H9 (cell line): ENCODE measurements around the gene CSF1R. TPM values are rescaled to one million over a fixed set of nuclear protein-coding genes. Genes with fewer than 3 reads are reported as not detected.

Experiments used
- DNase-seq: peaks from one replicate; pipeline ENCODE4 v3.0.0-alpha.2; 2017
- H2AFZ ChIP-seq: one replicate; pipeline ENCODE4 v1.6.1; 2013; ENCODE audit warnings: mild to moderate bottlenecking, low read length, control low read depth, moderate library complexity
- H2AK5ac ChIP-seq: 2 replicates; pipeline ENCODE4 v1.6.1; 2013; ENCODE audit warnings: low read length, control low read depth, mixed read lengths; ENCODE audit not compliant: insufficient read length
- H2BK120ac ChIP-seq: one replicate; pipeline ENCODE4 v1.6.1; 2013; ENCODE audit warnings: low read depth, mild to moderate bottlenecking, low read length, control low read depth, inconsistent platforms; ENCODE audit not compliant: poor library complexity, severe bottlenecking
- H2BK12ac ChIP-seq: 2 replicates; pipeline ENCODE4 v1.6.1; 2013; ENCODE audit warnings: low read length, control low read depth, mixed read lengths, low read depth; ENCODE audit not compliant: insufficient read length
- H2BK15ac ChIP-seq: 2 replicates; pipeline ENCODE4 v1.6.1; 2013; ENCODE audit warnings: low read depth, low read length, control low read depth
- H2BK20ac ChIP-seq: one replicate; pipeline ENCODE4 v1.6.1; 2013; ENCODE audit warnings: low read depth, mild to moderate bottlenecking, low read length, control low read depth, inconsistent platforms; ENCODE audit not compliant: poor library complexity, severe bottlenecking
- H2BK5ac ChIP-seq: 2 replicates; pipeline ENCODE4 v1.6.1; 2013; ENCODE audit warnings: low read length, control low read depth, mixed read lengths; ENCODE audit not compliant: insufficient read length
- H3K14ac ChIP-seq: 2 replicates; pipeline ENCODE4 v1.6.1; 2013; ENCODE audit warnings: low read length, control low read depth; ENCODE audit not compliant: insufficient read depth
- H3K18ac ChIP-seq: 2 replicates; pipeline ENCODE4 v1.6.1; 2013; ENCODE audit warnings: low read depth, mild to moderate bottlenecking, mixed read lengths, low read length, control low read depth; ENCODE audit not compliant: insufficient read length
- H3K23ac ChIP-seq: 2 replicates; pipeline ENCODE4 v1.6.1; 2013; ENCODE audit warnings: low read length, control low read depth, mixed read lengths, low read depth; ENCODE audit not compliant: insufficient read length
- H3K23me2 ChIP-seq: 2 replicates; pipeline ENCODE4 v1.6.1; 2013; ENCODE audit warnings: low read depth, mild to moderate bottlenecking, mixed read lengths, low read length, control low read depth; ENCODE audit not compliant: insufficient read length, poor library complexity, severe bottlenecking
- H3K27ac ChIP-seq: 2 replicates; pipeline ENCODE4 v1.5.1; 2013; ENCODE audit warnings: low read length, control low read depth, mixed read lengths, low read depth; ENCODE audit not compliant: insufficient read length
- H3K27me3 ChIP-seq: 2 replicates; pipeline ENCODE4 v1.6.1; 2013; ENCODE audit warnings: low read length, control low read depth, inconsistent platforms; ENCODE audit not compliant: insufficient read depth
- H3K4ac ChIP-seq: 2 replicates; pipeline ENCODE4 v1.6.1; 2013; ENCODE audit warnings: low read depth, mild to moderate bottlenecking, control low read depth, inconsistent platforms, low read length, moderate library complexity
- H3K4me1 ChIP-seq: 2 replicates; pipeline ENCODE4 v1.6.1; 2013; ENCODE audit warnings: low read length, control low read depth, inconsistent platforms; ENCODE audit not compliant: insufficient read depth
- H3K4me2 ChIP-seq: 2 replicates; pipeline ENCODE4 v1.6.1; 2013; ENCODE audit warnings: low read length, control low read depth, mixed read lengths; ENCODE audit not compliant: insufficient read length, insufficient read depth
- H3K56ac ChIP-seq: 2 replicates; pipeline ENCODE4 v1.6.1; 2013; ENCODE audit warnings: low read depth, mild to moderate bottlenecking, mixed read lengths, low read length, control low read depth; ENCODE audit not compliant: insufficient read length
- H3K79me1 ChIP-seq: 2 replicates; pipeline ENCODE4 v1.6.1; 2013; ENCODE audit warnings: low read depth, mild to moderate bottlenecking, moderate library complexity, low read length, control low read depth, inconsistent platforms; ENCODE audit not compliant: insufficient read depth, poor library complexity, severe bottlenecking
- H3K79me2 ChIP-seq: 2 replicates; pipeline ENCODE4 v1.6.1; 2013; ENCODE audit warnings: low read length, control low read depth, inconsistent platforms; ENCODE audit not compliant: insufficient read depth
- H3K9ac ChIP-seq: 2 replicates; pipeline ENCODE4 v1.6.1; 2013; ENCODE audit warnings: low read length, control low read depth, mixed read lengths; ENCODE audit not compliant: insufficient read length; ENCODE audit errors: extremely low read depth
- H3K9me3 ChIP-seq: one replicate; pipeline ENCODE4 v1.6.1; 2013; ENCODE audit warnings: low read depth, low read length, inconsistent platforms; ENCODE audit not compliant: control insufficient read depth
- H3T11ph ChIP-seq: one replicate; pipeline ENCODE4 v1.6.1; 2013; ENCODE audit warnings: mild to moderate bottlenecking, low read length, control low read depth, inconsistent platforms
- H4K20me1 ChIP-seq: one replicate; pipeline ENCODE4 v1.6.1; 2013; ENCODE audit not compliant: control insufficient read depth, insufficient read length, insufficient read depth
- H4K5ac ChIP-seq: 2 replicates; pipeline ENCODE4 v1.6.1; 2013; ENCODE audit warnings: low read depth, mild to moderate bottlenecking, mixed read lengths, low read length, control low read depth; ENCODE audit not compliant: insufficient read length
- H4K8ac ChIP-seq: replicated peaks from 2 replicates; pipeline ENCODE4 v1.6.1; 2013; ENCODE audit warnings: low read length, control low read depth, mixed read lengths, low read depth; ENCODE audit not compliant: insufficient read length
- H4K91ac ChIP-seq: 2 replicates; pipeline ENCODE4 v1.6.1; 2013; ENCODE audit warnings: low read depth, mild to moderate bottlenecking, moderate library complexity, mixed read lengths, low read length, control low read depth; ENCODE audit not compliant: insufficient read length
- H3K27ac Mint-ChIP-seq, 3 experiments: 2 replicates in 2 of 3; 3 replicates in 1 of 3; pipeline ENCODE4 v1.8.0; 2020 to 2021; ENCODE audit warnings: mixed read lengths in 3 of 3, mild to moderate bottlenecking in 1 of 3, moderate library complexity in 1 of 3
- H3K27me3 Mint-ChIP-seq: 2 replicates; pipeline ENCODE4 v1.8.0; 2021; ENCODE audit warnings: low read depth, mild to moderate bottlenecking, moderate library complexity, mixed read lengths
- H3K36me3 Mint-ChIP-seq, 3 experiments: 2 replicates in 2 of 3; 3 replicates in 1 of 3; pipeline ENCODE4 v1.8.0; 2020 to 2021; ENCODE audit warnings: low read depth in 3 of 3, mixed read lengths in 3 of 3; ENCODE audit not compliant: insufficient read depth in 1 of 3
- H3K4me1 Mint-ChIP-seq, 2 experiments: 2 replicates each; pipeline ENCODE4 v1.8.0; 2020; ENCODE audit warnings: mixed read lengths in 2 of 2
- H3K4me3 Mint-ChIP-seq, 2 experiments: 2 replicates in 1 of 2; 3 replicates in 1 of 2; pipeline ENCODE4 v1.8.0; 2020 to 2021; ENCODE audit warnings: mild to moderate bottlenecking in 2 of 2, mixed read lengths in 2 of 2, moderate library complexity in 1 of 2
- H3K9me3 Mint-ChIP-seq, 2 experiments: 2 replicates in 1 of 2; 3 replicates in 1 of 2; pipeline ENCODE4 v1.8.0; 2020; ENCODE audit warnings: mild to moderate bottlenecking in 2 of 2, mixed read lengths in 2 of 2, moderate library complexity in 1 of 2
- WGBS: extraction: QIAGEN DNeasy Blood & Tissue Kit; methylation state at CpG from one replicate; pipeline ENCODE4 v1.1.7; 2013; ENCODE audit warnings: missing lambda C conversion rate, low lambda C conversion rate, mixed read lengths; ENCODE audit not compliant: insufficient read length; ENCODE audit errors: extremely low coverage; 5-methylcytosine and 5-hydroxymethylcytosine counted together
- total RNA-seq: library from RNA; stranded (reverse); gene quantifications from 2 replicates; pipeline ENCODE4 v1.2.1, GENCODE V29; 2021
- TF ChIP-seq, protein P1 (sequence below): fragments of 200-600 bp; sonication (generic); conservative IDR thresholded peaks from 3 replicates; pipeline ENCODE4 v1.8.0; 2021; ENCODE audit warnings: antibody characterized with exemption, mild to moderate bottlenecking

The CSF1R gene
- total RNA-seq, 1 experiment from 2014 or later = 0.13 TPM

DNA sequence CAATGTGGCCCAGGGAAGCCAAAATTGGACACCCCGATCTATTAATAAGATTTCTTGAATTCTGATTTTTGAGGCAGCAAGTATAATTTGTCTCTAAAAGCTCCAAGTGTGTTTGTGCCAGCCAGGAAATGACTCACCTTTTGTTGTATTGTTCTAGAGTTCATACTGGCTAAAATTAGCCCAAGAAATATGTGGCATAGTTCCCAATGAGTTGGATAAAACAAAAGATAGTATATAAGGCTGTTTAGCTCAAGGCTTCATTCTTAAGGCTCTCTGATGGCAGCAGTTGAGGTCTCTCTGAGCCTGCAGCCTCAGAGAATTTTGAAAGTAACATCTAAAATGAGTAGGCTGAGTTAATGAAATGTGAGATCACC, 64.2 kb downstream of the CSF1R start:
- Histone ChIP-seq H2AK5ac (no peak overlapping the region), H4K8ac (no peak overlapping the region), H3K9ac (no peak overlapping the region), H4K91ac (no peak overlapping the region), H3K23me2 (no peaks in the 10 kb centered on the region), H3K4me2 (no peak overlapping the region), H2AFZ (no peak overlapping the region), H2BK12ac (no peak overlapping the region), H3K18ac (no peak overlapping the region), H2BK20ac (no peak overlapping the region), H3K4ac (no peak overlapping the region), H2BK5ac (no peak overlapping the region), H3K14ac (no peak overlapping the region), H3T11ph (no peak overlapping the region), H2BK15ac (no peak overlapping the region), H3K27ac (no peak overlapping the region), H3K56ac (no peak overlapping the region), H3K23ac (no peak overlapping the region), H3K27me3 (no peaks in the 10 kb centered on the region), H4K20me1 (no peaks in the 10 kb centered on the region), H3K4me1 (peaks cover 2% of the 10 kb centered on the region; the same call in 1 of the 2 replicates), H4K5ac (no peak overlapping the region), H2BK120ac (no peak overlapping the region), H3K9me3 (no peaks in the 10 kb centered on the region), H3K79me2 (no peaks in the 10 kb centered on the region), H3K79me1 (no peaks in the 10 kb centered on the region)
- Mint-ChIP-seq H3K36me3 (peaks cover 21 to 74% (median 62%) of the 10 kb centered on the region in 3 experiments; a peak in 6 of 7 replicates), H3K27me3 (no peaks in the 10 kb centered on the region), H3K27ac (peak overlapping the region in 2 of 3 experiments; percentile 76 to 90; a peak in 3 of 7 replicates), H3K4me3 (no peak overlapping the region), H3K4me1 (peaks cover 16 to 24% of the 10 kb centered on the region in 2 experiments), H3K9me3 (no peaks in the 10 kb centered on the region)
- no CpG with 5 or more reads among the region's 1 CpG for WGBS
- TF ChIP-seq, protein P1, sequence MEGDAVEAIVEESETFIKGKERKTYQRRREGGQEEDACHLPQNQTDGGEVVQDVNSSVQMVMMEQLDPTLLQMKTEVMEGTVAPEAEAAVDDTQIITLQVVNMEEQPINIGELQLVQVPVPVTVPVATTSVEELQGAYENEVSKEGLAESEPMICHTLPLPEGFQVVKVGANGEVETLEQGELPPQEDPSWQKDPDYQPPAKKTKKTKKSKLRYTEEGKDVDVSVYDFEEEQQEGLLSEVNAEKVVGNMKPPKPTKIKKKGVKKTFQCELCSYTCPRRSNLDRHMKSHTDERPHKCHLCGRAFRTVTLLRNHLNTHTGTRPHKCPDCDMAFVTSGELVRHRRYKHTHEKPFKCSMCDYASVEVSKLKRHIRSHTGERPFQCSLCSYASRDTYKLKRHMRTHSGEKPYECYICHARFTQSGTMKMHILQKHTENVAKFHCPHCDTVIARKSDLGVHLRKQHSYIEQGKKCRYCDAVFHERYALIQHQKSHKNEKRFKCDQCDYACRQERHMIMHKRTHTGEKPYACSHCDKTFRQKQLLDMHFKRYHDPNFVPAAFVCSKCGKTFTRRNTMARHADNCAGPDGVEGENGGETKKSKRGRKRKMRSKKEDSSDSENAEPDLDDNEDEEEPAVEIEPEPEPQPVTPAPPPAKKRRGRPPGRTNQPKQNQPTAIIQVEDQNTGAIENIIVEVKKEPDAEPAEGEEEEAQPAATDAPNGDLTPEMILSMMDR = no peak
- DNase-seq = no peak
